HepG2 (cell line): ENCODE results near the gene UBTD1. TPM values are rescaled to one million over a fixed set of nuclear protein-coding genes. Genes with fewer than 3 reads are reported as not detected.

Experiments used
- ATAC-seq: fragments of 200-7000 bp; cut with Tn5 transposase; 3 replicates; pipeline ENCODE4 v1.9.1; 2020; ENCODE audit warnings: mild to moderate bottlenecking, moderate library complexity
- BruUV-seq: library from RNA; stranded (reverse); fragments of 400-500 nt; replicated peaks from 2 replicates; lab custom pipeline; 2021; lab: Mats Ljungman, UMichigan
- CTCF ChIA-PET: fragments of 300-600 bp; formaldehyde crosslinking; extraction: SDS; loops from one replicate; lab custom pipeline; 2021; ENCODE audit warnings: low total read pairs, inconsistent platforms, low intra/inter-chr PET ratio; lab: Yijun Ruan, JAX
- POLR2A ChIA-PET: fragments of 350-600 bp; sonication (Branson Sonifier 250); formaldehyde crosslinking; loops from one replicate; lab custom pipeline; 2020; ENCODE audit warnings: antibody characterized with exemption, inconsistent platforms; lab: Yijun Ruan, JAX
- DNase-seq: peaks from one replicate; pipeline ENCODE4 v3.0.0-alpha.2; 2015; ENCODE audit warnings: low spot score
- FAIRE-seq: peaks from 3 replicates; lab custom pipeline; 2011; peaks lifted over from hg19 to GRCh38; lab: Jason Lieb, UNC
- H2AFZ ChIP-seq: one replicate; pipeline ENCODE4 v1.6.1; 2011; ENCODE audit warnings: low read length, inconsistent platforms
- H3K27ac ChIP-seq: fragments of 300-600 bp; 3 replicates; pipeline ENCODE4 v1.8.0; 2011; ENCODE audit warnings: mixed run types, mild to moderate bottlenecking, mixed read lengths, low read length, inconsistent platforms; ENCODE audit not compliant: insufficient read depth; ENCODE audit errors: extremely low read length
- H3K27me3 ChIP-seq, 2 experiments: fragments of 200-600 bp in 1 of 2; 2 replicates in 1 of 2; 3 replicates in 1 of 2; pipeline versions ENCODE4 v1.6.0 to v1.8.0; 2011; ENCODE audit warnings: low read length in 2 of 2, mild to moderate bottlenecking in 2 of 2, moderate library complexity in 2 of 2, inconsistent platforms in 1 of 2; ENCODE audit not compliant: insufficient read depth in 2 of 2, control insufficient read depth in 1 of 2
- H3K36me3 ChIP-seq, 2 experiments: fragments of 200-600 bp in 1 of 2; replicated peaks in 1 of 2; 2 replicates in 1 of 2; 3 replicates in 1 of 2; pipeline versions ENCODE4 v1.5.1 to v1.8.0; 2011; ENCODE audit warnings: low read length in 2 of 2, inconsistent platforms in 1 of 2; ENCODE audit not compliant: insufficient read depth in 2 of 2, control insufficient read depth in 1 of 2
- H3K4me1 ChIP-seq: 2 replicates; pipeline ENCODE4 v1.5.1; 2012; ENCODE audit warnings: low read length, inconsistent platforms; ENCODE audit not compliant: insufficient read depth
- H3K4me2 ChIP-seq: 2 replicates; pipeline ENCODE4 v1.6.0; 2011; ENCODE audit warnings: low read depth, low read length, inconsistent platforms
- H3K4me3 ChIP-seq, 3 experiments: fragments of 200-600 bp in 1 of 3; sonication (generic), shearing (Covaris generic) in 1 of 3; replicated peaks in 1 of 3; 2 replicates each; pipeline ENCODE4 v1.5.1; 2011 to 2016; ENCODE audit warnings: low read length in 3 of 3, inconsistent platforms in 2 of 3, low read depth in 2 of 3, mild to moderate bottlenecking in 2 of 3, control low read depth in 1 of 3, mixed read lengths in 1 of 3; ENCODE audit not compliant: insufficient read depth in 1 of 3
- H3K79me2 ChIP-seq: one replicate; pipeline ENCODE4 v1.6.1; 2011; ENCODE audit warnings: low read length, inconsistent platforms; ENCODE audit not compliant: insufficient read depth
- H3K9ac ChIP-seq: 2 replicates; pipeline ENCODE4 v1.6.0; 2011; ENCODE audit warnings: mild to moderate bottlenecking, low read depth, low read length, inconsistent platforms; ENCODE audit not compliant: insufficient read depth
- H3K9me3 ChIP-seq: 2 replicates; pipeline ENCODE4 v1.5.1; 2012; ENCODE audit warnings: mild to moderate bottlenecking, low read length
- H4K20me1 ChIP-seq: 2 replicates; pipeline ENCODE4 v1.6.0; 2011; ENCODE audit warnings: inconsistent platforms, mild to moderate bottlenecking, low read length, moderate library complexity; ENCODE audit not compliant: insufficient read depth
- GZF1 ChIP-seq: sonication (generic); formaldehyde crosslinking; IDR thresholded peaks from 2 replicates; pipeline ENCODE4 v1.5.1; 2020; ENCODE audit warnings: mild to moderate bottlenecking, missing genetic modification reagents
- MLLT10 ChIP-seq: sonication (generic); formaldehyde crosslinking; IDR thresholded peaks from 2 replicates; pipeline ENCODE4 v1.4.0; 2020; ENCODE audit warnings: missing genetic modification reagents
- PTBP1 ChIP-seq: fragments of 200-400 bp; formaldehyde crosslinking; IDR thresholded peaks from 2 replicates; pipeline ENCODE4 v1.6.1; 2018; ENCODE audit warnings: low read length, low read depth; ENCODE audit not compliant: poor library complexity, severe bottlenecking
- SALL1 ChIP-seq: sonication (generic); formaldehyde crosslinking; IDR thresholded peaks from 2 replicates; pipeline ENCODE4 v1.8.0; 2022; ENCODE audit warnings: mild to moderate bottlenecking, missing genetic modification reagents
- ZBTB20 ChIP-seq: sonication (generic); formaldehyde crosslinking; IDR thresholded peaks from 2 replicates; pipeline ENCODE4 v1.8.1; 2023; ENCODE audit warnings: missing genetic modification reagents, low read depth, mild to moderate bottlenecking, borderline replicate concordance
- WGBS: methylation state at CpG from one replicate; pipeline ENCODE4 v1.1.6; 2017; ENCODE audit warnings: low lambda C conversion rate; 5-methylcytosine and 5-hydroxymethylcytosine counted together
- in situ Hi-C: cut with HindIII; loops from 2 replicates; pipeline ENCODE4 v1.10.0; 2017; ENCODE audit warnings: low pct_unique_long_range_greater_than_20kb; ENCODE audit not compliant: extremely low pct_ligation_motif_present
- intact Hi-C: fragments of 100-400 bp; cut with micrococcal nuclease; formaldehyde crosslinking; loops from one replicate; pipeline ENCODE4 v1.10.0; 2022; ENCODE audit not compliant: unreplicated experiment
- polyA plus RNA-seq, 8 experiments: library from polyadenylated mRNA; depleted of rRNA in 3 of 8; stranded (reverse) in 7 of 8; unstranded in 1 of 8; fragments of >200 nt; fragmentation: Illumina TruSeq in 4 of 8; extraction: Trizol in 4 of 8; gene quantifications; 2 replicates each; pipeline versions ENCODE4 v1.2.1 to v1.2.3, GENCODE V29; 2011 to 2016; ENCODE audit warnings: low read depth in 4 of 8, missing spikeins in 1 of 8, mixed read lengths in 1 of 8; ENCODE audit not compliant: insufficient read depth in 1 of 8
- total RNA-seq, 5 experiments: library from RNA; depleted of rRNA; stranded (reverse); fragments of >200 nt; fragmentation: Illumina TruSeq; extraction: Trizol; gene quantifications; 2 replicates each; pipeline ENCODE4 v1.2.3, GENCODE V29; 2016; ENCODE audit warnings: low read depth in 1 of 5
- TF ChIP-seq, protein P1 (sequence below): sonication (generic); formaldehyde crosslinking; IDR thresholded peaks from 2 replicates; pipeline ENCODE4 v1.4.0; 2020; ENCODE audit warnings: missing genetic modification reagents

The UBTD1 gene
- total and polyA plus RNA-seq, 2 of the 13 experiments (the other 11 are each of a cell fraction or from before 2014, with no cell fraction given), result 7.9 to 10.0 TPM

DNA sequence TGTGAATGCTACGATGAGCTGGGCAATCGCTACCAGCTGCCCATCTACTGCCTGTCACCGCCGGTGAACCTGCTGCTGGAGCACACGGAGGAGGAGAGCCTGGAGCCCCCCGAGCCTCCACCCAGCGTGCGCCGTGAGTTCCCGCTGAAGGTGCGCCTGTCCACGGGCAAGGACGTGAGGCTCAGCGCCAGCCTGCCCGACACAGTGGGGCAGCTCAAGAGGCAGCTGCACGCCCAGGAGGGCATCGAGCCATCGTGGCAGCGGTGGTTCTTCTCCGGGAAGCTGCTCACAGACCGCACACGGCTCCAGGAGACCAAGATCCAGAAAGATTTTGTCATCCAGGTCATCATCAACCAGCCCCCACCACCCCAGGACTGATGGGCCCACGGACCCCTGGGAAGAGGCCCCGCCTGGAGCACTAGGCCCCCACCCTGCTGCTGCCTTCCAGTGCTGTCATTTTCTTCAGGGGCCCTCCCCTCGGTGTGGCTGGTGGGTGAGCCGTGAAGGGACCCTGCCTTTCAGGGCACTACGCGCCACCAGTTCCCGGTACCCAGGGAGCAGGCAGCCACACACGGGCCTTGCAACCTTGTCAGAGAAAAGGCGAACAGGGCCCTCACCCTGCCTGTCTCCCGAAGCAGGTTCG is 71.5 kb downstream of the UBTD1 start:
- Histone ChIP-seq H3K79me2 (no peaks in the 10 kb centered on the region), H3K9ac (no peak overlapping the region), H3K36me3 (peaks cover 3 to 8% of the 10 kb centered on the region in 2 experiments; a peak in 3 of 5 replicates), H3K4me3 (no peak overlapping the region), H3K27me3 (no peaks in the 10 kb centered on the region), H3K9me3 (no peaks in the 10 kb centered on the region), H3K4me2 (no peak overlapping the region), H4K20me1 (no peaks in the 10 kb centered on the region), H3K27ac (no peak overlapping the region), H2AFZ (no peak overlapping the region), H3K4me1 (peaks cover 8% of the 10 kb centered on the region)
- intact Hi-C loops, result no loop called here
- no TSS peak for BruUV-seq
- no peak for DNase-seq
- no peak for TF ChIP-seq SALL1
- TF ChIP-seq PTBP1, result no peak
- TF ChIP-seq, protein P1, sequence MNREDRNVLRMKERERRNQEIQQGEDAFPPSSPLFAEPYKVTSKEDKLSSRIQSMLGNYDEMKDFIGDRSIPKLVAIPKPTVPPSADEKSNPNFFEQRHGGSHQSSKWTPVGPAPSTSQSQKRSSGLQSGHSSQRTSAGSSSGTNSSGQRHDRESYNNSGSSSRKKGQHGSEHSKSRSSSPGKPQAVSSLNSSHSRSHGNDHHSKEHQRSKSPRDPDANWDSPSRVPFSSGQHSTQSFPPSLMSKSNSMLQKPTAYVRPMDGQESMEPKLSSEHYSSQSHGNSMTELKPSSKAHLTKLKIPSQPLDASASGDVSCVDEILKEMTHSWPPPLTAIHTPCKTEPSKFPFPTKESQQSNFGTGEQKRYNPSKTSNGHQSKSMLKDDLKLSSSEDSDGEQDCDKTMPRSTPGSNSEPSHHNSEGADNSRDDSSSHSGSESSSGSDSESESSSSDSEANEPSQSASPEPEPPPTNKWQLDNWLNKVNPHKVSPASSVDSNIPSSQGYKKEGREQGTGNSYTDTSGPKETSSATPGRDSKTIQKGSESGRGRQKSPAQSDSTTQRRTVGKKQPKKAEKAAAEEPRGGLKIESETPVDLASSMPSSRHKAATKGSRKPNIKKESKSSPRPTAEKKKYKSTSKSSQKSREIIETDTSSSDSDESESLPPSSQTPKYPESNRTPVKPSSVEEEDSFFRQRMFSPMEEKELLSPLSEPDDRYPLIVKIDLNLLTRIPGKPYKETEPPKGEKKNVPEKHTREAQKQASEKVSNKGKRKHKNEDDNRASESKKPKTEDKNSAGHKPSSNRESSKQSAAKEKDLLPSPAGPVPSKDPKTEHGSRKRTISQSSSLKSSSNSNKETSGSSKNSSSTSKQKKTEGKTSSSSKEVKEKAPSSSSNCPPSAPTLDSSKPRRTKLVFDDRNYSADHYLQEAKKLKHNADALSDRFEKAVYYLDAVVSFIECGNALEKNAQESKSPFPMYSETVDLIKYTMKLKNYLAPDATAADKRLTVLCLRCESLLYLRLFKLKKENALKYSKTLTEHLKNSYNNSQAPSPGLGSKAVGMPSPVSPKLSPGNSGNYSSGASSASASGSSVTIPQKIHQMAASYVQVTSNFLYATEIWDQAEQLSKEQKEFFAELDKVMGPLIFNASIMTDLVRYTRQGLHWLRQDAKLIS, result no peak
- TF ChIP-seq GZF1, result no peak
- TF ChIP-seq MLLT10, result no peak
- no peak for TF ChIP-seq ZBTB20
- 96% methylated on average over 16 of the region's 33 CpGs for WGBS
- in situ Hi-C loops, result loop anchor here (5.0 kb wide), 1 partner anchor 42 kb away; no protein-coding TSS in a partner anchor
- ChIA-PET POLR2A (no interaction called here), CTCF (no interaction called here)
- no peak for FAIRE-seq
- ATAC-seq, result no peak
